Adrenal gland (tissue), 12 donors: ENCODE data around the gene TACC2. TPM values are rescaled to one million over a fixed set of nuclear protein-coding genes. Genes with fewer than 3 reads are reported as not detected.
A peak's percentile ranks its signal among the peaks of the same experiment; 100 is the strongest.

Experiments
- DNase-seq, 7 donors: peaks; one replicate each; pipeline ENCODE4 v3.0.0-alpha.2; 2019 to 2020
- H3K27ac ChIP-seq, 5 donors: fragments of 200-600 bp; sonication (generic) in 4 of 5; 1 replicate in 3 of 5; 2 replicates in 2 of 5; pipeline versions ENCODE4 v1.5.1 to v1.8.0; 2016 to 2020; ENCODE audit warnings: mild to moderate bottlenecking in 1 of 5
- H3K27me3 ChIP-seq: fragments of 200-600 bp; 2 replicates; pipeline ENCODE4 v1.8.0; 2021
- H3K36me3 ChIP-seq, 2 donors: fragments of 200-600 bp; replicated peaks in 1 of 2; 1 replicate in 1 of 2; 2 replicates in 1 of 2; pipeline versions ENCODE4 v1.5.1 to v1.8.0; 2018 to 2022
- H3K4me1 ChIP-seq, 2 donors: fragments of 200-600 bp; replicated peaks in 1 of 2; 1 replicate in 1 of 2; 2 replicates in 1 of 2; pipeline versions ENCODE4 v1.5.1 to v1.8.0; 2018 to 2021
- H3K4me3 ChIP-seq, 4 donors: fragments of 200-600 bp; sonication (generic) in 3 of 4; one replicate each; pipeline ENCODE4 v1.5.1; 2016 to 2018
- H3K9me3 ChIP-seq, 3 donors: fragments of 200-600 bp; sonication (generic) in 1 of 3; replicated peaks in 1 of 3; 1 replicate in 2 of 3; 2 replicates in 1 of 3; pipeline versions ENCODE4 v1.5.1 to v1.8.0; 2016 to 2021
- CTCF ChIP-seq, 6 experiments: fragments of 450-650 bp in 4 of 6; fragments of 200-600 bp in 2 of 6; sonication (generic) in 1 of 6; IDR thresholded peaks; 1 replicate in 5 of 6; 2 replicates in 1 of 6; pipeline versions ENCODE4 v1.5.1 to v1.8.0; 2016 to 2021; ENCODE audit warnings: antibody characterized with exemption in 6 of 6, mild to moderate bottlenecking in 2 of 6, moderate library complexity in 1 of 6
- POLR2A ChIP-seq, 2 donors: fragments of 450-650 bp; IDR thresholded peaks; one replicate each; pipeline ENCODE4 v1.6.1; 2017; ENCODE audit warnings: antibody characterized with exemption in 2 of 2, mild to moderate bottlenecking in 2 of 2, moderate library complexity in 1 of 2
- WGBS, 4 donors: extraction: QIAGEN DNeasy Blood & Tissue Kit in 2 of 4; methylation state at CpG; one replicate each; pipeline versions ENCODE4 v1.1.5 to v1.1.7; 2013 to 2017; 5-methylcytosine and 5-hydroxymethylcytosine counted together
- intact Hi-C, 2 donors: fragments of 100-400 bp; cut with DNase I; formaldehyde crosslinking; loops; one replicate each; pipeline versions ENCODE4 v1.14.1 to v1.15.0; 2022 to 2023
- polyA plus RNA-seq, 3 donors: library from polyadenylated mRNA; stranded (reverse); fragments of 200-250 nt in 2 of 3; fragments of 350-450 nt in 1 of 3; fragmentation: Illumina TruSeq in 1 of 3; extraction: RNeasy Lipid Tissue Mini Kit (QIAGEN cat#74804) in 1 of 3; gene quantifications; one replicate each; pipeline ENCODE4 v1.2.3, GENCODE V29; 2013 to 2014
- total RNA-seq, 9 donors: library from RNA; depleted of rRNA in 4 of 9; stranded (reverse); fragments of >200 nt in 4 of 9; fragments of 120-200 nt in 1 of 9; fragmentation: NEBNext Ultra II Directional in 1 of 9; extraction: Animal tissue kit (Norgen Biotek cat#: 25700) in 1 of 9; gene quantifications; one replicate each; pipeline versions ENCODE4 v1.1.0 to v1.2.4, GENCODE V29; 2013 to 2023
- donor health status: healthy with polysubstance abuse.
- donor health status: Bipolar disorder and iron deficiency.
- donor health status: DM: yes; HTN: yes; CAD: no.
- donor health status: DM: no; HTN: no; CAD: no.
- donor health status: DM: no; HTN: no; CAD: no.
- donor health status: DM: yes; HTN: yes; CAD: no.

The TACC2 gene
- total and polyA plus RNA-seq, 12 donors, result 11.3 to 45.7 (median 26.3) TPM

DNA sequence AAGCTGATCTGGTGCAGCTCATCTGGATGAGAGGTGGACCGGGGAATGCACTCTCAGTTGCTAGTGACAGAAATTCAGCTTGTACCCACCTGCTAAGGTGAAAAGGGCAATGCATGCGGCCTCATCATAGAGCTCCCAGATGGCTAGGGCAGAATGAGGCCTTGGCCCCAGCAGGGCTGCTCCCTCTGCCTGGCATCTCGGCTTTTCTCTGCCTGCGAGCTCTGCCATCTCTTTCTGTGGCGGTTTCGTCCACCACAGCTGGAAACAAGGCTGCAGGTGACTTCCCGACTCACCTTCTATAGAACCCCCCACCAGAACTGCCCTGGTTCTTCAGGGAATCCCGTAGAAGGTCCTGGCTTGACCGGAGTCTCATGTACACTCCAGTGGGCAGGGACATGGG, 60.1 kb downstream of the TACC2 start:
- DNase-seq, result no peak
- Histone ChIP-seq H3K4me3 (no peak overlapping the region), H3K27me3 (no peaks in the 10 kb centered on the region), H3K4me1 (peaks cover 3 to 14% of the 10 kb centered on the region in 2 donors), H3K9me3 (no peaks in the 10 kb centered on the region), H3K27ac (no peak overlapping the region), H3K36me3 (no peaks in the 10 kb centered on the region)
- 90 to 97% (median 93%) methylated on average over 8 to 9 of the region's 9 CpGs for WGBS, 4 donors
- no peak for TF ChIP-seq POLR2A (IDR thresholded peaks at IDR 0.05)
- no peak for TF ChIP-seq CTCF (IDR thresholded peaks at IDR 0.05)
- intact Hi-C loops, result no loop called here

- intact Hi-C loops, result loop anchor here in 1 of 2 donors (10.0 kb wide), 1 partner anchor 54 kb away; no protein-coding TSS in a partner anchor
- Histone ChIP-seq H3K4me1 (peaks cover 3 to 22% of the 10 kb centered on the region in 2 donors), H3K4me3 (no peak overlapping the region), H3K27me3 (no peaks in the 10 kb centered on the region), H3K9me3 (no peaks in the 10 kb centered on the region), H3K36me3 (no peaks in the 10 kb centered on the region), H3K27ac (no peak overlapping the region)
- TF ChIP-seq POLR2A (IDR thresholded peaks at IDR 0.05), result no peak
- TF ChIP-seq CTCF (IDR thresholded peaks at IDR 0.05), result no peak
- 82 to 86% (median 83%) methylated on average over 10 of the region's 10 CpGs for WGBS, 4 donors
- DNase-seq, result no peak
Observed at GRCh38 chr10:122050311-122050710, 61.3 kb downstream of the TACC2 start.

DNA sequence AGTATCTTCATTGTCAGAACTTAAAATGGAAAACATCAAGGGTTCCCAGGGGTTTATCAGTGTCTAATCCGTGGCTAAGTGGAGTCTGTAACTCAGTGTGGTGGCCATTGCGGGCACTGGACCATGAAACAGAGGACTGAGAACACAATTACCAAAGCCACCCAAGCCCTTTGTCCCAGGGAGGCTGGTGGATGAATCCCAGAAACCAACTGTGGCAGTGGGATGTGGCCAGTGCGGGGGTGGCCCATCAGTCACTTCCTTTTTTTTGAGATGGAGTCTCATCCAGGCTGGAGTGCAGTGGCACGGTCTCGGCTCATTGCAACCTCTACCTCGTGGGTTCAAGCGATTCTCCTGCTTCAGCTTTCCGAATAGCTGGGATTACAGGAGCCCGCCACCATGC, 61.8 kb downstream of the TACC2 start:
- peaks cover 3 to 22% of the 10 kb centered on the region in 2 donors for H3K4me1 ChIP-seq
- no peaks in the 10 kb centered on the region for H3K9me3 ChIP-seq

More for the DNA sequence above, 61.8 kb downstream of the TACC2 start:
- Histone ChIP-seq H3K27ac (peak overlapping the region in 3 of 5 donors; percentile 69 to 89 (median 79)), H3K36me3 (no peaks in the 10 kb centered on the region), H3K27me3 (no peaks in the 10 kb centered on the region), H3K4me3 (no peak overlapping the region)
- WGBS, 4 donors, result 90 to 97% (median 93%) methylated on average over 8 to 9 of the region's 9 CpGs
- TF ChIP-seq POLR2A (IDR thresholded peaks at IDR 0.05), result no peak
- TF ChIP-seq CTCF (IDR thresholded peaks at IDR 0.05), result no peak
- intact Hi-C loops, result loop anchor here in 1 of 2 donors (10.0 kb wide), 1 partner anchor 54 kb away; no protein-coding TSS in a partner anchor
- no peak for DNase-seq
